Measurements from ENCODE around the gene SLMAP.

GRCh38 chr3:57770009-57770827, 14.1 kb downstream of the SLMAP start:
- TF ChIP-seq RAD21 (IDR thresholded peaks at IDR 0.05; ENCODE audit: low read depth) (no peak), EP300 (IDR thresholded peaks at IDR 0.05; ENCODE audit: borderline replicate concordance) (no peak), CREB1 (IDR thresholded peaks at IDR 0.05; ENCODE audit: low read depth) (no peak)
